Osteocyte (in vitro differentiated cells): ENCODE data around the gene WDR64. TPM values are rescaled to one million over a fixed set of nuclear protein-coding genes. Genes with fewer than 3 reads are reported as not detected.

ENCODE experiments used
- DNase-seq: peaks from one replicate; pipeline ENCODE4 v3.0.0; 2021; ENCODE audit warnings: mixed read lengths; ENCODE audit not compliant: unreplicated experiment; ENCODE audit errors: extremely low spot score
- H3K27ac Mint-ChIP-seq: one replicate; pipeline ENCODE4 v1.8.0; 2021; ENCODE audit warnings: mild to moderate bottlenecking, mixed read lengths; ENCODE audit not compliant: unreplicated experiment
- H3K27me3 Mint-ChIP-seq: one replicate; pipeline ENCODE4 v1.8.0; 2021; ENCODE audit warnings: mixed read lengths; ENCODE audit not compliant: unreplicated experiment
- H3K36me3 Mint-ChIP-seq: one replicate; pipeline ENCODE4 v1.8.0; 2021; ENCODE audit warnings: mixed read lengths; ENCODE audit not compliant: unreplicated experiment
- H3K4me1 Mint-ChIP-seq: one replicate; pipeline ENCODE4 v1.8.0; 2021; ENCODE audit warnings: mixed read lengths; ENCODE audit not compliant: unreplicated experiment
- H3K4me3 Mint-ChIP-seq: one replicate; pipeline ENCODE4 v1.8.0; 2021; ENCODE audit warnings: mild to moderate bottlenecking, moderate library complexity, mixed read lengths; ENCODE audit not compliant: unreplicated experiment
- H3K9me3 Mint-ChIP-seq: one replicate; pipeline ENCODE4 v1.8.0; 2021; ENCODE audit warnings: mixed read lengths; ENCODE audit not compliant: unreplicated experiment
- total RNA-seq: library from RNA; stranded (reverse); gene quantifications from 2 replicates; pipeline ENCODE4 v1.2.1, GENCODE V29; 2021
- TF ChIP-seq, protein P1 (sequence below): fragments of 200-600 bp; sonication (generic); IDR thresholded peaks from 2 replicates; pipeline ENCODE4 v1.5.0; 2021; ENCODE audit warnings: antibody characterized with exemption, mild to moderate bottlenecking, moderate library complexity

WDR64 gene
- total RNA-seq, 1 donor from 2014 or later = not detected

DNA sequence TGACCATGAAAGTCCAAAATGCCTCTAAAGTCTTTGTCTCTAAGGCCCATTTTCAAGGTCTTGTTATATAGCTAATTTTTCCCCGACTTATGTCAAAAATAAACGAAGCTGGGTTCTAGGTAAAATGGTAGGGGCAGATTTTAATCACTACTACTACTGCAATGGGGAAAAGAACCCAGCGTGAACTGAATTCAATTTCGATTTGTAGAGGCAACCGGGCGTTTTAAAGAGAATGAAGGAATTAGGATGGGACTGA, 195.4 kb downstream of the WDR64 start:
- H3K36me3 Mint-ChIP-seq = no peaks in the 10 kb centered on the region
- TF ChIP-seq, protein P1, sequence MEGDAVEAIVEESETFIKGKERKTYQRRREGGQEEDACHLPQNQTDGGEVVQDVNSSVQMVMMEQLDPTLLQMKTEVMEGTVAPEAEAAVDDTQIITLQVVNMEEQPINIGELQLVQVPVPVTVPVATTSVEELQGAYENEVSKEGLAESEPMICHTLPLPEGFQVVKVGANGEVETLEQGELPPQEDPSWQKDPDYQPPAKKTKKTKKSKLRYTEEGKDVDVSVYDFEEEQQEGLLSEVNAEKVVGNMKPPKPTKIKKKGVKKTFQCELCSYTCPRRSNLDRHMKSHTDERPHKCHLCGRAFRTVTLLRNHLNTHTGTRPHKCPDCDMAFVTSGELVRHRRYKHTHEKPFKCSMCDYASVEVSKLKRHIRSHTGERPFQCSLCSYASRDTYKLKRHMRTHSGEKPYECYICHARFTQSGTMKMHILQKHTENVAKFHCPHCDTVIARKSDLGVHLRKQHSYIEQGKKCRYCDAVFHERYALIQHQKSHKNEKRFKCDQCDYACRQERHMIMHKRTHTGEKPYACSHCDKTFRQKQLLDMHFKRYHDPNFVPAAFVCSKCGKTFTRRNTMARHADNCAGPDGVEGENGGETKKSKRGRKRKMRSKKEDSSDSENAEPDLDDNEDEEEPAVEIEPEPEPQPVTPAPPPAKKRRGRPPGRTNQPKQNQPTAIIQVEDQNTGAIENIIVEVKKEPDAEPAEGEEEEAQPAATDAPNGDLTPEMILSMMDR = no peak
- peak overlapping the region; percentile 97 for H3K4me3 Mint-ChIP-seq
- peaks cover 23% of the 10 kb centered on the region for H3K4me1 Mint-ChIP-seq
- H3K27ac Mint-ChIP-seq = peak overlapping the region; percentile 100
- peaks cover 8% of the 10 kb centered on the region for H3K27me3 Mint-ChIP-seq
- no peaks in the 10 kb centered on the region for H3K9me3 Mint-ChIP-seq
- no peak for DNase-seq

DNA sequence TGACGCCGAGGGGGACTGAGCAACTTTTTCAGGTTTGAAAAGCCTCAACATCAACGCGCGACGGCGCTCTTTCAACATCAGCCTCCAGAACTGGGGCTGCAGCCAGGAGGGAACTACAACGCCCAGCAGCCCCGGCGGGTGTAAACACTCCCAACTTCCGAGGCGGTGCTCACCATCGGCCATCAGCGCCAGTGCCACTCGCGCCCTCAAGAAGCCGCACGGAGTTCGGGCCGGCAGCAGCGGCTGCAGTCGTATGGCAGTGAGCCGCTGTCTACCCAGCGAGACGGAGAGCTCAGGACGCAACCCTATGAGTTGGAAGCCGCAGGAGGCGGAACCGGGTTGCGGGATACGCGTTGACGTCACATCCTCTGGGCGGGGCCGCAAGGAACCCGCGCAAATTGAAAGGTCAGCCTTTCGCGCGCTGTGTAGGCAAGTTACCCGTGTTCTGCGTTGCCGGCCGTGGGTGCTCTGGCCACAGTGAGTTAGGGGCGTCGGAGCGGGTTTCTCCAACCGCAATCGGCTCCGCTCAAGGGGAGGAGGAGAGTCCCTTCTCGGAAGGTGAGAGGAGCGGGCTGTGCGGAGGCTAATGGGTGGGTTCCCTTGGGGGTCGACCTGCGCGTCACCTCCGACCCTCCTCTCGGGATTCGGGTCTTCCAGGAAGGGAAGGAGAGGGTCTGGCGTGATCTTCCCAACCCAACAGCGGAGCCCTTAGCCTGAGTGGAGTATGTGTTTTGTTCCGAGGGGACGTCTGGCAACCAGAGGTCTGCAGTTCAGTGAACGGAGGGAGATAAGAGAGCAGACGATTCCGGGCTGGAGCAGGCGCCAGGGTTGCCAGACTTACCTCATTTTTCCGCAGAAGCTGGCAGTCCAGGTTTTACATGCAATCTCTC, 196.0 kb downstream of the WDR64 start, which contains the start of gene EXO1:
Gene EXO1 (plus strand): TSS at position 409 of the 890 bp plus-strand sequence. CDS start 2,222 bp downstream, outside the sequence.
- H3K4me3 Mint-ChIP-seq = peak within 1 kb of the TSS; percentile 97
- H3K36me3 Mint-ChIP-seq = no peaks in the 10 kb centered on the region
- H3K27ac Mint-ChIP-seq = peak within 1 kb of the TSS; percentile 100
- TF ChIP-seq, protein P1 = peak; percentile 39
- peaks cover 23% of the 10 kb centered on the region for H3K4me1 Mint-ChIP-seq
- no peaks in the 10 kb centered on the region for H3K9me3 Mint-ChIP-seq
- peaks cover 8% of the 10 kb centered on the region for H3K27me3 Mint-ChIP-seq
- DNase-seq = peak; percentile 95

DNA sequence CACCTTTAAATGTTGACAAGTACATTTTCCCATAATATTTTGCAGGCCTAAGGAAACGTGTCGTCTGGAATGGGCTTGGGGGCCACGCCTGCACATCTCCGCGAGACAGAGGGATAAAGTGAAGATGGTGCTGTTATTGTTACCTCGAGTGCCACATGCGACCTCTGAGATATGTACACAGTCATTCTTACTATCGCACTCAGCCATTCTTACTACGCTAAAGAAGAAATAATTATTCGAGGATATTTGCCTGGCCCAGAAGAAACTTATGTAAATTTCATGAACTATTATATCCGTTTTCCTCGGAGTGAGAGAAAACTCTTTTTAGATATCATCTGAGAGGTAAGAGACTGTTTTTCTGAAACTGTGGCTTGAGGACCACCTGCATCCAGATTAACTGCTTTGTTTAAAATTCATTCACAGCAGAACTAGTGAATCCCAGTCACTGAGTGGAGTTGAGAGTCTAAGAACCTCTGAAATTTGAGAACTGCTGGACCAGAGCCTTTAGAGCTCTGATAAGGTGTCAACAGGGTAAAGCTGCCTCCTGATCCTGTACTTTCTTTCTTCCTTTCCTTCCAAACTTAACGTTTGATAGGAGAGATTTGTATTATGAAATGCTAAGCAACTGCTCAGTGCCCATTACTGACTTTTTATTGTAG, 196.7 kb downstream of the WDR64 start:
- H3K4me3 Mint-ChIP-seq = peak overlapping the region; percentile 97
- H3K27me3 Mint-ChIP-seq = peaks cover 4% of the 10 kb centered on the region
- peak overlapping the region; percentile 100 for H3K27ac Mint-ChIP-seq
- no peaks in the 10 kb centered on the region for H3K36me3 Mint-ChIP-seq
- peaks cover 23% of the 10 kb centered on the region for H3K4me1 Mint-ChIP-seq
- DNase-seq = no peak
- no peaks in the 10 kb centered on the region for H3K9me3 Mint-ChIP-seq
- TF ChIP-seq, protein P1 = no peak

DNA sequence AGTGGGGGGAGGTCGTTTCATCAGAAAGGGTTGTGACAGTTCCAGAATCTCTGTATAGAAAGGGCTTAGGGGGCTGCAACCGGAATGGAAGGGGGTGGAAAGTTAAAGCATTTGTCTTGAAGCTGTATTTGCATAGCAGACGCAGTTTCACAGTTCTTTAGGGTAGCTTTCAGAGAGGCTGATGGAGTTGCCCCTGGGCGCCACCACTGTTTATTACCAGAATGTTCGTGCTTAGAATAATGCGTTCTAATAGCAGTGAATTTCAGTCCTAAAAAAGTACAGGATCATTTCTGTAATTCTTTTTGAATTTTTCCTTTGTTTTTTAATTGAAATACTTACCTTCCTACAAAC, 197.2 kb downstream of the WDR64 start:
- Mint-ChIP-seq H3K4me1 (peaks cover 23% of the 10 kb centered on the region), H3K27me3 (no peaks in the 10 kb centered on the region), H3K36me3 (no peaks in the 10 kb centered on the region), H3K4me3 (peak overlapping the region; percentile 97), H3K9me3 (no peaks in the 10 kb centered on the region), H3K27ac (peak overlapping the region; percentile 100)
- TF ChIP-seq, protein P1 = no peak
- DNase-seq = no peak

Other genes starting within 250 kb of the WDR64 start
- 61.1 and 65.5 TPM in 2 replicates for gene FH, start 132.5 kb upstream of the WDR64 start, total RNA-seq
- gene KMO, start 119.9 kb upstream of the WDR64 start, total RNA-seq = not detected in 2 replicates
- gene CHML, start 11.9 kb upstream of the WDR64 start, total RNA-seq = 12.7 and 14.2 TPM in 2 replicates
- 15.3 and 15.8 TPM in 2 replicates for gene OPN3, start 11.9 kb upstream of the WDR64 start, total RNA-seq
- 3.4 and 3.9 TPM in 2 replicates for gene EXO1, start 195.9 kb downstream of the WDR64 start, total RNA-seq